Endothelial cell of umbilical vein (primary cell): ENCODE results near the gene SYK. TPM values are rescaled to one million over a fixed set of nuclear protein-coding genes. Genes with fewer than 3 reads are reported as not detected.

Source experiments
- BruUV-seq: library from RNA; stranded (reverse); fragments of 400-500 nt; replicated peaks from 2 replicates; lab custom pipeline; 2021; lab: Mats Ljungman, UMichigan
- CTCF ChIA-PET: fragments of 300-600, 350-600 bp; sonication (Branson Sonifier 250); formaldehyde crosslinking; loops from one replicate; lab custom pipeline; 2021; ENCODE audit warnings: antibody characterized with exemption, inconsistent platforms; lab: Charles Lee
- POLR2A ChIA-PET: fragments of 300-600, 350-600 bp; sonication (Branson Sonifier 250); formaldehyde crosslinking; loops from one replicate; lab custom pipeline; 2021; ENCODE audit warnings: antibody characterized with exemption, inconsistent platforms; lab: Charles Lee
- DNase-seq: peaks from one replicate; pipeline ENCODE4 v3.0.0-alpha.2; 2011; ENCODE audit warnings: low read depth, low spot score
- FAIRE-seq: peaks from 2 replicates; lab custom pipeline; 2011; peaks lifted over from hg19 to GRCh38; lab: Jason Lieb, UNC
- H2AFZ ChIP-seq: 2 replicates; pipeline ENCODE4 v1.6.0; 2012; ENCODE audit warnings: low read depth, low read length, control low read depth, inconsistent platforms
- H3K27ac ChIP-seq: 2 replicates; pipeline ENCODE4 v1.5.1; 2011; ENCODE audit warnings: low read depth, mild to moderate bottlenecking, control low read depth, low read length, moderate library complexity; ENCODE audit not compliant: insufficient read depth
- H3K27me3 ChIP-seq, 2 experiments: 2 replicates each; pipeline versions ENCODE4 v1.6.0 to v1.6.1; 2011; ENCODE audit warnings: low read length in 2 of 2, mixed read lengths in 1 of 2; ENCODE audit not compliant: control insufficient read depth in 2 of 2, insufficient read depth in 2 of 2
- H3K36me3 ChIP-seq, 2 experiments: 2 replicates in 1 of 2; 3 replicates in 1 of 2; pipeline ENCODE4 v1.5.1; 2011; ENCODE audit warnings: low read length in 2 of 2, mild to moderate bottlenecking in 1 of 2, moderate library complexity in 1 of 2; ENCODE audit not compliant: control insufficient read depth in 2 of 2, insufficient read depth in 2 of 2; ENCODE audit errors: extremely low read depth in 1 of 2
- H3K4me1 ChIP-seq: 3 replicates; pipeline ENCODE4 v1.5.1; 2011; ENCODE audit warnings: mild to moderate bottlenecking, low read length; ENCODE audit not compliant: control insufficient read depth, insufficient read depth; ENCODE audit errors: extremely low read depth
- H3K4me2 ChIP-seq: 2 replicates; pipeline ENCODE4 v1.6.1; 2011; ENCODE audit warnings: low read length, control low read depth, mixed read lengths; ENCODE audit not compliant: insufficient read depth
- H3K4me3 ChIP-seq, 3 experiments: fragments of 200-600 bp in 1 of 3; sonication (generic), shearing (Covaris generic) in 1 of 3; replicated peaks in 1 of 3; 2 replicates each; pipeline ENCODE4 v1.5.1; 2011 to 2016; ENCODE audit warnings: control low read depth in 3 of 3, low read length in 3 of 3, mild to moderate bottlenecking in 2 of 3, inconsistent platforms in 1 of 3, low read depth in 1 of 3, moderate library complexity in 1 of 3; ENCODE audit not compliant: insufficient read depth in 1 of 3
- H3K79me2 ChIP-seq: 2 replicates; pipeline ENCODE4 v1.6.0; 2012; ENCODE audit warnings: low read length, inconsistent platforms; ENCODE audit not compliant: control insufficient read depth, insufficient read depth
- H3K9ac ChIP-seq: replicated peaks from 2 replicates; pipeline ENCODE3; 2011; ENCODE audit warnings: low read length, control low read depth; ENCODE audit not compliant: insufficient read depth; ENCODE audit errors: extremely low read depth
- H3K9me1 ChIP-seq: replicated peaks from 3 replicates; pipeline ENCODE4 v1.6.0; 2011; ENCODE audit warnings: mild to moderate bottlenecking, low read length; ENCODE audit not compliant: control insufficient read depth, insufficient read depth; ENCODE audit errors: extremely low read depth
- H3K9me3 ChIP-seq: replicated peaks from 2 replicates; pipeline ENCODE4 v1.5.1; 2012; ENCODE audit warnings: low read length, inconsistent platforms; ENCODE audit not compliant: control insufficient read depth, insufficient read depth
- H4K20me1 ChIP-seq: replicated peaks from 2 replicates; pipeline ENCODE3; 2011; ENCODE audit warnings: mild to moderate bottlenecking, low read length; ENCODE audit not compliant: control insufficient read depth, insufficient read depth; ENCODE audit errors: extremely low read depth
- EZH2 ChIP-seq: IDR thresholded peaks from 2 replicates; pipeline ENCODE4 v1.6.1; 2012; ENCODE audit warnings: borderline replicate concordance, low read depth, mild to moderate bottlenecking, moderate library complexity, low read length, inconsistent platforms; ENCODE audit not compliant: severe bottlenecking
- FOS ChIP-seq: IDR thresholded peaks from 2 replicates; pipeline ENCODE4 v1.6.1; 2011; ENCODE audit warnings: mild to moderate bottlenecking, low read length, moderate library complexity, borderline replicate concordance; ENCODE audit not compliant: insufficient read depth
- GATA2 ChIP-seq: IDR thresholded peaks from 2 replicates; pipeline ENCODE4 v1.7.0; 2011; ENCODE audit warnings: low read depth, mild to moderate bottlenecking, moderate library complexity, mixed read lengths, low read length; ENCODE audit not compliant: insufficient read length, insufficient read depth
- JUN ChIP-seq: IDR thresholded peaks from 2 replicates; pipeline ENCODE4 v1.6.1; 2011; ENCODE audit warnings: borderline replicate concordance, low read depth; ENCODE audit not compliant: insufficient read length, insufficient read depth
- MYC ChIP-seq: IDR thresholded peaks from one replicate; pipeline ENCODE4 v1.6.1; 2011; ENCODE audit warnings: mild to moderate bottlenecking, low read depth, low read length
- POLR2A ChIP-seq: IDR thresholded peaks from 2 replicates; pipeline ENCODE4 v1.6.1; 2012; ENCODE audit warnings: low read depth, mild to moderate bottlenecking, control low read depth, low read length
- POLR2AphosphoS5 ChIP-seq: IDR thresholded peaks from 2 replicates; pipeline ENCODE4 v1.6.1; 2012; ENCODE audit warnings: low read depth, mild to moderate bottlenecking, control low read depth, low read length, moderate library complexity; ENCODE audit not compliant: insufficient read depth
- dilution Hi-C: fragments of 300-500 bp; cut with MboI; formaldehyde crosslinking; loops from one replicate; pipeline ENCODE4 v1.15.0; 2019; ENCODE audit warnings: low sequenced_read_pairs; ENCODE audit not compliant: extremely low pct_ligation_motif_present
- intact Hi-C: fragments of 100-400 bp; cut with micrococcal nuclease; formaldehyde crosslinking; loops from one replicate; pipeline ENCODE4 v1.10.0; 2022
- polyA plus RNA-seq, 4 experiments: library from polyadenylated mRNA; depleted of rRNA in 3 of 4; stranded (reverse) in 3 of 4; unstranded in 1 of 4; fragments of >200 nt; gene quantifications; 2 replicates each; pipeline versions ENCODE4 v1.2.1 to v1.2.3, GENCODE V29; 2011 to 2012; ENCODE audit warnings: missing spikeins in 1 of 4
- total RNA-seq: library from RNA; stranded (reverse); gene quantifications from 2 replicates; pipeline ENCODE4 v1.2.3, GENCODE V29; 2021
- TF ChIP-seq, protein P1 (sequence below), 2 donors: IDR thresholded peaks; 1 replicate in 1 of 2; 2 replicates in 1 of 2; pipeline ENCODE4 v1.5.1; 2011; ENCODE audit warnings: low read length in 2 of 2, mild to moderate bottlenecking in 2 of 2, moderate library complexity in 2 of 2, control low read depth in 1 of 2, inconsistent platforms in 1 of 2, low read depth in 1 of 2; ENCODE audit not compliant: insufficient read depth in 1 of 2; ENCODE audit errors: extremely low read depth in 1 of 2
- TF ChIP-seq, protein P2 (sequence below): IDR thresholded peaks from 2 replicates; pipeline ENCODE4 v1.6.1; 2011; ENCODE audit not compliant: insufficient read depth, insufficient read length

The SYK gene
- total and polyA plus RNA-seq, 2 donors (not counting 3 experiments of a cell fraction or from before 2014, with no cell fraction given), result not detected

DNA sequence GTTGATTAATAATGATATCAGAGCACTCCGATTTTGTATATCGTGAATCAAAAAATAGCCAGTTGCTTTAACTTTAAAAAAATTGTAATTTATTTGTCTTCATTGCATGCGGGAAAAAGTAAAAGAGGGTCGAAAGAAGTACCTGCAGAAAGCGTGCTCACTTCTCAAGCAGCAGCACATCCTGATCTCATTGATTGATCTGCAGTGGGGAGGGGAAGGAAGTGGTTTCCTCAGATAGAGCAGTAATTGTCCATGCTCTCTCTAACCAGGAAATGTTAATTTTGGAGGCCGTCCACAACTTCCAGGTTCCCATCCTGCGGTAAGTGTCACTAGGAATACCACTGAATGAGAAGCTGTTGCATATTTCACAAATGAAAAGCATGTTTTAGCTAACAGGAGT, 63.2 kb downstream of the SYK start:
- BruUV-seq, result no TSS peak
- Histone ChIP-seq H3K4me3 (no peak overlapping the region), H3K4me1 (no peaks in the 10 kb centered on the region), H3K9ac (no peak overlapping the region), H3K27ac (no peak overlapping the region), H3K27me3 (no peaks in the 10 kb centered on the region), H4K20me1 (no peaks in the 10 kb centered on the region), H3K79me2 (no peaks in the 10 kb centered on the region), H3K36me3 (no peaks in the 10 kb centered on the region), H2AFZ (no peak overlapping the region), H3K9me1 (no peaks in the 10 kb centered on the region), H3K4me2 (no peak overlapping the region), H3K9me3 (no peaks in the 10 kb centered on the region)
- DNase-seq (no peak), FAIRE-seq (no peak)
- ChIA-PET CTCF (interaction anchor here (1.2 to 1.4 kb wide), 2 partner anchors 1262 to 1267 kb away, joined by 4 to 7 read pairs; no protein-coding TSS in a partner anchor), POLR2A (no interaction called here)
- no peak for TF ChIP-seq MYC
- TF ChIP-seq GATA2, result no peak
- TF ChIP-seq, protein P1, sequence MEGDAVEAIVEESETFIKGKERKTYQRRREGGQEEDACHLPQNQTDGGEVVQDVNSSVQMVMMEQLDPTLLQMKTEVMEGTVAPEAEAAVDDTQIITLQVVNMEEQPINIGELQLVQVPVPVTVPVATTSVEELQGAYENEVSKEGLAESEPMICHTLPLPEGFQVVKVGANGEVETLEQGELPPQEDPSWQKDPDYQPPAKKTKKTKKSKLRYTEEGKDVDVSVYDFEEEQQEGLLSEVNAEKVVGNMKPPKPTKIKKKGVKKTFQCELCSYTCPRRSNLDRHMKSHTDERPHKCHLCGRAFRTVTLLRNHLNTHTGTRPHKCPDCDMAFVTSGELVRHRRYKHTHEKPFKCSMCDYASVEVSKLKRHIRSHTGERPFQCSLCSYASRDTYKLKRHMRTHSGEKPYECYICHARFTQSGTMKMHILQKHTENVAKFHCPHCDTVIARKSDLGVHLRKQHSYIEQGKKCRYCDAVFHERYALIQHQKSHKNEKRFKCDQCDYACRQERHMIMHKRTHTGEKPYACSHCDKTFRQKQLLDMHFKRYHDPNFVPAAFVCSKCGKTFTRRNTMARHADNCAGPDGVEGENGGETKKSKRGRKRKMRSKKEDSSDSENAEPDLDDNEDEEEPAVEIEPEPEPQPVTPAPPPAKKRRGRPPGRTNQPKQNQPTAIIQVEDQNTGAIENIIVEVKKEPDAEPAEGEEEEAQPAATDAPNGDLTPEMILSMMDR (IDR thresholded peaks at IDR 0.05; ENCODE audit: extremely low read depth in 1 of 2, insufficient read depth in 1 of 2, low read depth in 1 of 2, low read length in 2 of 2), result no peak
- no peak for TF ChIP-seq JUN
- TF ChIP-seq POLR2A, result no peak
- no peak for TF ChIP-seq EZH2
- TF ChIP-seq, protein P2, sequence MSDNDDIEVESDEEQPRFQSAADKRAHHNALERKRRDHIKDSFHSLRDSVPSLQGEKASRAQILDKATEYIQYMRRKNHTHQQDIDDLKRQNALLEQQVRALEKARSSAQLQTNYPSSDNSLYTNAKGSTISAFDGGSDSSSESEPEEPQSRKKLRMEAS, result no peak
- TF ChIP-seq FOS, result no peak
- TF ChIP-seq POLR2AphosphoS5, result no peak
- dilution Hi-C loops (no loop called here), intact Hi-C loops (no loop called here)
